Fibroblast of mammary gland (primary cell): ENCODE results near the gene MAPK8IP3.
A peak's percentile ranks its signal among the peaks of the same experiment; 100 is the strongest.

Experiments
- DNase-seq: peaks from one replicate; pipeline ENCODE4 v3.0.0-alpha.2; 2010; ENCODE audit warnings: low read depth
- H3K4me3 ChIP-seq: 2 replicates; pipeline ENCODE4 v1.5.1; 2011; ENCODE audit warnings: low read depth, mild to moderate bottlenecking, low read length, moderate library complexity; ENCODE audit not compliant: control insufficient read depth
- CTCF ChIP-seq: conservative IDR thresholded peaks from 2 replicates; pipeline ENCODE4 v1.5.1; 2011; ENCODE audit warnings: low read depth, low read length, inconsistent platforms; ENCODE audit not compliant: control insufficient read depth, insufficient read depth

MAPK8IP3 gene

DNA sequence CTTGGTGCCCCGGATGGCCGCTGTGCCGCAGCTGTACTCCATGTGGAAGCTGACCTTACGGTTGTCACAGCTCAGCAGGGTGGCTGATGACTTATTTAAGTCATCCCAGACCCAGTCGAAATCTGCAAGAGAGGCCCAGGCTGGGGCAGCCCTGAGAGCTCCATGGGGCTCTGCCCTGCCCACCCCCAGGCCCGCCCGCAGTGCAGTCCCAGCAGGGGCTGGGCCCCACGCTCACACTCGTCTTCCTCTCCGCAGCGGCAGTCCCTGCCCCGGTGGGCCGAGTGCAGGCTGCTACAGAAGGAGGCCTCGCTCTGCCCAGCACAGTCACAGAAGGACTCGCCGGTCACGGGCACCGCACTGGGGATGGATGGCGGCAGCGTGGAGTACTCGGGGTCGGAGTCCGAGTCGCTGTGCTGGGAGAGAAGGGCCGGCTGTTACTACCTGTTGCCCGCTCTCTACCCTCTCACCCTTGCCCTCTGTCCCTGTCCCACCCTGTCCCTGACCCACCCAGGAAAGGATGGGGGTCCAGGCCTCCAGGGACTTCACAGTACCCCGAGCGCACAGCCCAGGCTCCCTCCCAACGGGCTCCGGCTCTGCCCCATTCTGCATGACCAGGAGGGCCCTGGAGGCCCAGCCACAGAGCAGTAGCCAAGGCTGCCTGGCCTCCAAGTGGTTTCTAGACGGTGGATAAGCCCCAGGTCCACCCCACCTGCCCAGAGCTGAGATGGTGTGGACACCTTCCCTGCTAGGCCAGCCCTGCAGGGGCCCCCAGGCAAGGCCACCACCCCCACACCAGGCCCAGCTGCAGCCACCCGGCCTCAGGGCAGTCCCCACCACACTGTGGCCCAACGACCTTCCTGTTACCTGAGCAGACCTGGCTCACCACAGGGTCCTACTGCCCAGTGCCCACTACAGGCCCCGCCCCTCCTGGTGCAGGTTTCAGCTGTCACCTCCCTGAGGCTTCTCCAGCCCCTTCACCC, 72.5 kb downstream of the MAPK8IP3 start:
- no peak for TF ChIP-seq CTCF
- DNase-seq: no peak
- H3K4me3 ChIP-seq: no peak overlapping the region

GRCh38 chr16:1779234-1779701, 73.3 kb downstream of the MAPK8IP3 start:
- no peak for TF ChIP-seq CTCF
- DNase-seq: no peak
- no peak overlapping the region for H3K4me3 ChIP-seq

DNA sequence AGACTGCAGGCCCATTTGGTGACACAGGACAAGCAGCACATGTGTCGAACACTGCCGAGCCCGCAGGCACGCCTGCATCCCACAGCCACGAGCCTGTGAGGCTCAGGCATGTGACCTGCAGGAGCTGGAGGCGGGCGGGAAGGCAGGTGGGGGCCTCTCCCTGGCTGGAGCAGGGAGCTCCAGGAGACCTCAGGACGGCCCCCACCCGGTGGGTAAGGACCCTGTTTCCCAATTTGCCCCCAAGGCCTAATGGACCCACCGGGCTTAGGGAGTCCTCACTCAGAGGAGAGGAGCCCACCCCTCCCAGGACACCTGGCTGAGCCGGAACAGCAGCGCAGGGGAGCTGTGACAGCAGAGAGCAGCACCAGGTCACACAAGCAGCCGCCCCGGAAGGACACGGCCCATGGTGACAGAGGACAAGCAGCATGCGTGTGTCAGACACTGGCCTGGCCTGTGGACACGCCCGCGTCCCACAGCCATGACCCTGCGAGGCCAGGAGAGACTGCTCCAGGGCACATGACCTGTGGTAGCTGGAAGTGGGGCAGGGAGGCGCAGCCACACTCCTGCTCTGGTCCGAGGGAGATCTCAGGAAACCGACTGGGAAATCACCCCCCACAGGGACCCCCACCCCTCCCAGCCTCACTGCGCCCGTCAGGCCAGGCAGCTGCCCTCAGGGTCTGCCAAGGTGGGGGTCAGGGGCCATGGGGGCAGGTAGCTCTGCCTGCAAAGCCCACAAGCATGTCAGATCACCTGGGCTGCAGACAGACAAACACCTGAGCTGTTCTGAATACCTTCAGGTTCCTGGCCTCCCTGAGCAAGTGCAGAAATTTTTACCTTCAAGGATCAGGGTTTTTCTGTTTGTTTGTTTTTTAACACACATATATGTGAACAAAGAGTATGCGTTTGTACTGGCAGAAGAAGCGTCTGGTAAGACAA, 74.0 kb downstream of the MAPK8IP3 start:
- H3K4me3 ChIP-seq: no peak overlapping the region
- no peak for TF ChIP-seq CTCF
- DNase-seq: no peak

DNA sequence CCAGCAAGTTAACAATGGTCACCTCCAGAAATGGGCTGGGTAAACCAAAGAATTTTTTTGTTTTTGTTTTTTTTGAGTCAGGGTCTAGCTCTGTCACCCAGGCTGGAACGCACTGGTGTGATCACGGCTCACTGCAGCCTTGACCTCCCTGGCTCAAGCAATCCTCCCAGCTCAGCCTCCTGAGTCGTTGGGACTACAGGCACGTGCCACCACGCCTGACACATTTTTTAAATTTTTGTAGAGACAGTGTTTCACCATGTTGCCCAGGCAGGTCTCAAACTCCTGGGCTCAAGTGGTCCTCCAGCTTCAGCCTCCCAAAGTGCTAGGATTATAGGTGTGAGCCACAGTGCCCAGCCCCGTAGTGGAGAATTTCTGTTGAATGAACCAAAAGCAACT, 74.7 kb downstream of the MAPK8IP3 start:
- DNase-seq: no peak
- no peak for TF ChIP-seq CTCF
- H3K4me3 ChIP-seq: no peak overlapping the region

GRCh38 chr16:1781254-1781653, 75.3 kb downstream of the MAPK8IP3 start:
- no peak for TF ChIP-seq CTCF
- no peak for DNase-seq
- peak overlapping the region; percentile 65 for H3K4me3 ChIP-seq

GRCh38 chr16:1781758-1782407, 75.9 kb downstream of the MAPK8IP3 start:
- no peak for TF ChIP-seq CTCF
- DNase-seq: no peak
- H3K4me3 ChIP-seq: peak overlapping the region; percentile 65
